Fibroblast of villous mesenchyme (primary cell): ENCODE results near the gene TFPT. TPM values are rescaled to one million over a fixed set of nuclear protein-coding genes. Genes with fewer than 3 reads are reported as not detected.

ENCODE experiments used
- DNase-seq: peaks from one replicate; pipeline ENCODE4 v3.0.0-alpha.2; 2010; ENCODE audit warnings: low read depth
- H3K4me3 ChIP-seq: 2 replicates; pipeline ENCODE4 v1.5.1; 2011; ENCODE audit warnings: low read depth, mild to moderate bottlenecking, low read length
- CTCF ChIP-seq: IDR thresholded peaks from 2 replicates; pipeline ENCODE4 v1.5.1; 2012; ENCODE audit warnings: low read depth, mild to moderate bottlenecking, low read length; ENCODE audit not compliant: insufficient read depth
- total RNA-seq: library from RNA; depleted of rRNA; stranded (reverse); fragments of >200 nt; gene quantifications from 2 replicates; pipeline ENCODE4 v1.2.3, GENCODE V29; 2012

Gene TFPT
- total RNA-seq, 1 donor = 17.7 TPM

GRCh38 chr19:54128796-54129616, 13.5 kb upstream of the TFPT start:
- no peak overlapping the region for H3K4me3 ChIP-seq
- TF ChIP-seq CTCF = no peak

GRCh38 chr19:54128441-54128725, 12.9 kb upstream of the TFPT start:
- H3K4me3 ChIP-seq = no peak overlapping the region
- no peak for DNase-seq
- no peak for TF ChIP-seq CTCF

More at GRCh38 chr19:54128796-54129616, 13.5 kb upstream of the TFPT start:
- no peak for DNase-seq

- DNase-seq = no peak
- H3K4me3 ChIP-seq = no peak overlapping the region
- TF ChIP-seq CTCF = no peak
Measured at GRCh38 chr19:54127688-54128440, 12.4 kb upstream of the TFPT start.

- TF ChIP-seq CTCF = no peak
- H3K4me3 ChIP-seq = no peak overlapping the region
- no peak for DNase-seq
Measured at GRCh38 chr19:54125713-54126112, 10.3 kb upstream of the TFPT start.

- H3K4me3 ChIP-seq = no peak overlapping the region
- no peak for DNase-seq
- no peak for TF ChIP-seq CTCF
Measured at GRCh38 chr19:54124393-54124792, 8.9 kb upstream of the TFPT start.

GRCh38 chr19:54123682-54124081, 8.2 kb upstream of the TFPT start:
- no peak overlapping the region for H3K4me3 ChIP-seq
- no peak for TF ChIP-seq CTCF
- no peak for DNase-seq
